Karpas-422 (cell line): ENCODE measurements around the gene SUZ12. TPM values are rescaled to one million over a fixed set of nuclear protein-coding genes. Genes with fewer than 3 reads are reported as not detected.
"Not testable (repeated sequence)": the region's sequence is repeated elsewhere in the genome, so short reads cannot be mapped to it uniquely, and the experiment has no call there.

Experiments used
- DNase-seq: peaks from one replicate; pipeline ENCODE4 v3.0.0-alpha.2; 2015
- H2AFZ ChIP-seq: fragments of 200-600 bp; sonication (generic); 2 replicates; pipeline ENCODE4 v1.6.1; 2014; ENCODE audit warnings: antibody characterized with exemption, low read length, mixed read lengths
- H3K27ac ChIP-seq: fragments of 200-600 bp; sonication (generic); 2 replicates; pipeline ENCODE4 v1.5.1; 2014; ENCODE audit warnings: mild to moderate bottlenecking, low read length, moderate library complexity
- H3K27me3 ChIP-seq: fragments of 200-600 bp; sonication (generic); 2 replicates; pipeline ENCODE4 v1.6.1; 2014; ENCODE audit warnings: low read length, mixed read lengths
- H3K36me3 ChIP-seq: fragments of 200-600 bp; sonication (generic); 2 replicates; pipeline ENCODE4 v1.6.1; 2014; ENCODE audit warnings: low read length, mixed read lengths; ENCODE audit not compliant: insufficient read depth
- H3K4me1 ChIP-seq: fragments of 200-600 bp; sonication (generic); 2 replicates; pipeline ENCODE4 v1.6.1; 2014; ENCODE audit warnings: mild to moderate bottlenecking, low read length, mixed read lengths
- H3K4me2 ChIP-seq: fragments of 200-600 bp; sonication (generic); 2 replicates; pipeline ENCODE4 v1.6.1; 2014; ENCODE audit warnings: low read length, low read depth, mild to moderate bottlenecking; ENCODE audit not compliant: poor library complexity, severe bottlenecking
- H3K4me3 ChIP-seq: fragments of 200-600 bp; sonication (generic); 2 replicates; pipeline ENCODE4 v1.5.1; 2014; ENCODE audit warnings: mild to moderate bottlenecking, antibody characterized with exemption, low read length, mixed read lengths
- H3K79me2 ChIP-seq: fragments of 200-600 bp; sonication (generic); 2 replicates; pipeline ENCODE4 v1.6.1; 2014; ENCODE audit warnings: mild to moderate bottlenecking, low read length, mixed read lengths
- H3K9ac ChIP-seq: fragments of 200-600 bp; sonication (generic); 2 replicates; pipeline ENCODE4 v1.6.0; 2014; ENCODE audit warnings: low read length
- H3K9me2 ChIP-seq: fragments of 200-600 bp; sonication (generic), shearing (Covaris generic); replicated peaks from 2 replicates; pipeline ENCODE4 v1.6.0; 2014; ENCODE audit warnings: mild to moderate bottlenecking, low read length, moderate library complexity; ENCODE audit not compliant: insufficient read depth
- H3K9me3 ChIP-seq: fragments of 300-700, 200-600 bp; sonication (generic); 2 replicates; pipeline ENCODE4 v1.6.1; 2014; ENCODE audit warnings: low read length, mixed read lengths
- H4K20me1 ChIP-seq: fragments of 200-600 bp; sonication (generic); 2 replicates; pipeline ENCODE4 v1.6.1; 2014; ENCODE audit warnings: mild to moderate bottlenecking, antibody characterized with exemption, low read length, low read depth; ENCODE audit not compliant: insufficient read depth
- total RNA-seq: library from RNA; depleted of rRNA; stranded (reverse); fragments of >200 nt; shearing (Covaris generic); gene quantifications from 2 replicates; pipeline ENCODE4 v1.2.3, GENCODE V29; 2014; ENCODE audit warnings: low replicate concordance

The SUZ12 gene
- total RNA-seq, 1 experiment from 2014 or later: 71.0 TPM

DNA sequence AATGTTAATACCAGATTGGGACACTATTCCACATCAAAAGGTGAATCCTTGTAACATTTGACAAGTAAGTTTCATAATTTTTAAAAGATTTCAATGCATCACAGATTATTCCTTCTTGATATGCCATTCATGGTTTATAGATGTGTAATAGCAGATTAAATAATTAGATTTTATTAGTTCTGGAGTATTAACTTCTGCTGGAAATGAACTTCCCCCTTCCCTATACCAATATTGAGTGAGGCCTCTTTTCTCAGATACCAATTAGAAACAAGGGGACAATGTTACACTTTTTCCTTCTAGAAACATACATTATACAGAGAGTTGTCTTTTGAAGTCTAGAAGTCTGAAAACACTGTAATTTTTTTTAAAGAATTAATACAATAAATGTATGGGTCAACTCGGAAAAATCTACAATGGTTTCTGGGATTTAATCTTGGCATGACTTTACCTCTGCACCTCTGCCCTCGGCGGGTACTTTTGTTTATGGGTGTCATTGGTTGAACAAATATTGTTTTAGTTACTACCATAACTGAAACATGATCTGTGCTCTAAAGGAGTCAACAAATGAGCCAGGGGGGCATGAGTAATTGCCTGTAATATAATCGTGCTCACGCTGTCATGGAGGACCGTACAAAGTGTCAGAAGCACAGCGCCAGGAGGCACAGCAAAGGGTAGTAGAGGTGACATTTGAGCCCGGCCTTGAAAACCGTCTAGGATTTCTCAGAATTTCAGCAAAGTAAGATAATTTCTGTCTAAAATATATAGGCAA is 78.6 kb downstream of the SUZ12 start:
- Histone ChIP-seq H3K9me3 (no peaks in the 10 kb centered on the region), H3K9ac (no peak overlapping the region), H3K4me2 (no peak overlapping the region), H3K27ac (no peak overlapping the region), H3K4me1 (no peaks in the 10 kb centered on the region), H3K27me3 (no peaks in the 10 kb centered on the region), H4K20me1 (no peaks in the 10 kb centered on the region), H3K9me2 (no peaks in the 10 kb centered on the region), H2AFZ (no peak overlapping the region), H3K79me2 (no peaks in the 10 kb centered on the region), H3K36me3 (no peaks in the 10 kb centered on the region), H3K4me3 (no peak overlapping the region)
- DNase-seq: no peak

DNA sequence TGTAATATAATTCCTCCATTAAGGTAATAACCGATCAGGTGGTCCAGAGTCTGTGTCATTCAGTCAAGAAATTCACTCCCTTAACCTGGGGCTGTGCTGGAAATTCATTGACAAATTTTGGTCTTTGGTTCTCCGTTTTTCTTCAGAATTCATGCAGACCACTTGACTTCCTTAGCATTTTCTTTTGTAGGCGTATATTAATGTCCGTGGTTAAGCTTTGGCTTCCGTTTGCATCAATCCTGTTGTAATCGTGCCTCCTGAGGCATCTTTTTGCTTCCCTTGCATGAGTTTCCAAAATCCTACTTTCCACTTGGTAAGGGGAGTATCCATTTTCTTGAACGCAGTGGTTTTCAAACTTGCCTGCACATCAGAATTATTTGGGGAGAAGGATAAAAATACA is 79.4 kb downstream of the SUZ12 start:
- no peak overlapping the region for H3K4me2 ChIP-seq
- no peak overlapping the region for H3K4me3 ChIP-seq
- H3K9me3 ChIP-seq: no peaks in the 10 kb centered on the region

DNA sequence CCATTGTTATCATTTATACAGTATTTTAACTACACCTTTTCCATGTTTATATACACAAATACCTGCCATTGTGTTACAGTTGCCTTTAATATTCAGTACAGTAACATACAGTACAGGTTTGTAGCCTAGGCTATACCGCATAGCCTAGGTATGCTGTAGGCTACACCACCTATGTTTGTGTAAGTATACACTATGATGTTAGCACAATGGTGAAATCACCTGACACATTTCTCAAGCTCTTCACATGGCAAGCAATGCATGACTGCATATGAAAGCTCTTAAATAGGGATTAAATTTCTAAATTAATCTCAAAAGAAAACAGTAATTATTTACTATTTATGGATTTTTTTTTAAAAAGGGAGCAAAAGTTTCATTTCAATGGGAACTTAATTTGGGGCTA is 82.4 kb downstream of the SUZ12 start:
- Histone ChIP-seq H3K79me2 (no peaks in the 10 kb centered on the region), H3K27ac (no peak overlapping the region), H3K27me3 (no peaks in the 10 kb centered on the region), H4K20me1 (no peaks in the 10 kb centered on the region), H3K9me2 (no peaks in the 10 kb centered on the region), H3K4me2 (no peak overlapping the region), H3K9ac (no peak overlapping the region), H3K4me1 (no peaks in the 10 kb centered on the region), H3K4me3 (no peak overlapping the region), H3K9me3 (no peaks in the 10 kb centered on the region), H2AFZ (no peak overlapping the region), H3K36me3 (no peaks in the 10 kb centered on the region)
- no peak for DNase-seq

More for the DNA sequence above, 79.4 kb downstream of the SUZ12 start:
- H4K20me1 ChIP-seq: no peaks in the 10 kb centered on the region
- H3K9ac ChIP-seq: no peak overlapping the region
- no peaks in the 10 kb centered on the region for H3K4me1 ChIP-seq
- no peak for DNase-seq
- H3K36me3 ChIP-seq: no peaks in the 10 kb centered on the region
- no peaks in the 10 kb centered on the region for H3K9me2 ChIP-seq
- H3K27me3 ChIP-seq: no peaks in the 10 kb centered on the region
- no peak overlapping the region for H2AFZ ChIP-seq
- no peaks in the 10 kb centered on the region for H3K79me2 ChIP-seq
- no peak overlapping the region for H3K27ac ChIP-seq

DNA sequence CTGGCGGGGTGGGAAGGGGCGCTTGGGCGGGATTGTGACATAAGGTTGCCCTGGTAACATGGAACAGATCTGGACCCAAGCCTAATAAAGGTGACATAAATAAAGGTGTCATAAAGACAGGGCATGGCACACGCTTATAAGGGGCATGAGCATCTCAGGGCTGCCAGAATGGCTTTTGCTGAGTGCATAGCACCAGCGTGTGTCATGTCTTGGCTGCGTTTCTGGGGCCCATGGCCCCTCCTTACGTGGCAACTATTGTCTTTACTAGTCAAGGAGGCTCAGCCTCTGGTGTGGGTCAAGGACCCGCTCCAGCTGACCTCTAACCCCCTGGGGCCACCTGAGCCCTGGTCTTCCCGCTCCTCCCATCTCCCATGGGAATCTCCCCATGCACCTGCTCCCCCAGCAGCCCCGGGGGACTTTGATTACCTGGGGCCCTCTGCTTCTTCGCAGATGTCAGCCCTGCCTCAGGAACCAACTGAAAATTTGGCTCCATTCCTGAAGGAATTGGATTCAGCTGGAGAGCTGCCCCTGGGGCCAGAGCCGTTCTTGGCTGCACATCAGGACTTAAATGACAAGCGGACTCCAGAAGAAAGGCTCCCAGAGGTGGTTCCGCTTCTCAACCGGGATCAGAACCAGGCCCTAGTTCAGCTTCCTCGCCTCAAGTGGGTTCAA is 84.3 kb downstream of the SUZ12 start:
- no peaks in the 10 kb centered on the region for H3K36me3 ChIP-seq
- no peaks in the 10 kb centered on the region for H4K20me1 ChIP-seq
- no peaks in the 10 kb centered on the region for H3K4me1 ChIP-seq
- H3K9me3 ChIP-seq: no peaks in the 10 kb centered on the region
- no peak overlapping the region for H3K4me3 ChIP-seq
- H3K4me2 ChIP-seq: no peak overlapping the region
- H3K27me3 ChIP-seq: no peaks in the 10 kb centered on the region
- H3K9me2 ChIP-seq: no peaks in the 10 kb centered on the region
- no peak overlapping the region for H3K27ac ChIP-seq
- DNase-seq: no peak
- H2AFZ ChIP-seq: no peak overlapping the region
- no peak overlapping the region for H3K9ac ChIP-seq
- no peaks in the 10 kb centered on the region for H3K79me2 ChIP-seq

DNA sequence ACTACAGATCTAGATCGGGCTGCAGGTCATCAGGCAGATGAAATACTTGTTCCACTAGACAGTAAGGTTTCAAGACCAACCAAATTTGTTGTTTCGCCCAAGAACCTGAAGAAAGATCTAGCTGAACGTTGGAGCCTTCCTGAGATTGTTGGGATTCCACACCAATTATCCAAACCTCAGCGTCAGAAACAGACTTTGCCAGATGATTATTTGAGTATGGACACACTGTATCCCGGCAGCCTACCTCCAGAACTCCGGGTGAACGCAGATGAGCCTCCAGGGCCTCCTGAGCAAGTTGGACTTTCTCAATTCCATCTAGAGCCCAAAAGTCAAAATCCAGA is 84.8 kb downstream of the SUZ12 start:
- Histone ChIP-seq H3K4me3 (no peak overlapping the region), H3K27ac (no peak overlapping the region), H3K79me2 (no peaks in the 10 kb centered on the region), H2AFZ (no peak overlapping the region), H3K36me3 (no peaks in the 10 kb centered on the region), H3K9me2 (no peaks in the 10 kb centered on the region), H4K20me1 (no peaks in the 10 kb centered on the region), H3K27me3 (no peaks in the 10 kb centered on the region), H3K9ac (no peak overlapping the region), H3K4me2 (no peak overlapping the region), H3K9me3 (no peaks in the 10 kb centered on the region), H3K4me1 (no peaks in the 10 kb centered on the region)
- DNase-seq: no peak

DNA sequence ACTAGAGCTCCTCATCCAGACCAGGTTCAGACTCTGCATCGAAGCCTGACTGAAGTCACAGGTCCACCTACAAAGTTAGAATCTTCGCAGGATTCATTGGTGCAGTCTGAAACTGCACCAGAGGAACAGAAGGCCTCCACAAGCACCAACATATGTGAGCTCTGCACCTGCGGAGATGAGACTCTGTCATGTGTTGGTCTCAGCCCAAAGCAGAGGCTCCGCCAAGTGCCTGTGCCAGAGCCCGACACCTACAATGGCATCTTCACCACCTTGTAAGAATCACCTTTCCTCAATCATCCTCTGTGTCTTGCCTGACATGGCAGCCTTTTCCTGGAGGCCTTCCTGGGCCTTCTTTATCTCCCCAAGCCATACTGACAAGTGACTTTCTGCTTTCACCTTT is 85.7 kb downstream of the SUZ12 start:
- not testable (repeated sequence) for H3K79me2 ChIP-seq, H3K27me3 ChIP-seq, H2AFZ ChIP-seq, H3K27ac ChIP-seq, DNase-seq, H3K4me3 ChIP-seq, H3K9me2 ChIP-seq, H3K9ac ChIP-seq, H3K4me1 ChIP-seq, H4K20me1 ChIP-seq, H3K36me3 ChIP-seq, H3K9me3 ChIP-seq, H3K4me2 ChIP-seq

DNA sequence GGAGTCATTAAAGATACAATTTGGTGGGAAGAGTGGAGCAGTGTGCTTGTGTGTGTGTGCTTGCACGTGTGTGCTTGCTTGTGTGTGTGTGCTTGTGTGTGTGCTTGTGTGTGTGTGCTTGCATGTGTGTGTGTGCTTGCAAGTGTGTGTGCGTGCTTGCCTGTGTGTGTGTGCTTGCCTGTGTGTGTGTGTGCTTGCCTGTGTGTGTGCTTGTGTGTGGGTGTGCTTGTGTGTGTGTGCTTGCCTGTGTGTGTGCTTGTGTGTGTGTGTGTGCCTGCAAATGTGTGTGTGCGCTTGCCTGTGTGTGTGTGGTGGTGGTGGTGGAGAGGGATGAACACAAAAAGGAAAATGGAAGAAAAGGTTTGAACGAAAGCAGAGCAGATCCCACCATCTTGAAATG is 90.5 kb downstream of the SUZ12 start:
- H3K4me1 ChIP-seq, H3K9me2 ChIP-seq, H3K27me3 ChIP-seq, H3K9me3 ChIP-seq, H3K9ac ChIP-seq, H3K27ac ChIP-seq, H4K20me1 ChIP-seq, DNase-seq, H3K79me2 ChIP-seq, H3K4me2 ChIP-seq, H2AFZ ChIP-seq, H3K36me3 ChIP-seq, H3K4me3 ChIP-seq: not testable (repeated sequence)

DNA sequence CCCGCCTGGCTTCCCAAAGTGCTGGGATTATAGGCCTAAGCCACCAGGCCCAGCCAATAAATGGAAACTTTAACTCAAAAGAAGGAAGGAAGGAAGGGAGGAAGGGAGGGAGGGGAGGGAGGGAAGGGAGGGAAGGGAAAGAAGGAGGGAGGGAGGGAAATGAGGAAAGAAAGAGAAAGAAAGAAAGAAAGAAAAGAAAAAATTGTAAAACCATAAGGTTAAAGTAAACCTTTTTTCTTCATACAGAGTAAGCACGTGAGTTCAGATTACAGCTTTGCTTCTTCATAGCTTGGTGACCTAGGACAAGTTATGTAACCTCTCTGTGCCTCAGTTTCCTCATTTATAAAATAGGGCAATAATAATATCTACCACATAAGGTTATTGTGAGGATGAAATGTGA is 96.4 kb downstream of the SUZ12 start:
- H3K79me2 ChIP-seq: no peaks in the 10 kb centered on the region
- H3K9me2 ChIP-seq: no peaks in the 10 kb centered on the region
- no peaks in the 10 kb centered on the region for H3K9me3 ChIP-seq
- H3K27ac ChIP-seq: no peak overlapping the region
- no peak overlapping the region for H3K4me3 ChIP-seq
- no peaks in the 10 kb centered on the region for H3K27me3 ChIP-seq
- H3K4me1 ChIP-seq: no peaks in the 10 kb centered on the region
- no peak for DNase-seq
- H3K4me2 ChIP-seq: no peak overlapping the region
- H3K9ac ChIP-seq: no peak overlapping the region
- no peaks in the 10 kb centered on the region for H3K36me3 ChIP-seq
- no peaks in the 10 kb centered on the region for H4K20me1 ChIP-seq
- no peak overlapping the region for H2AFZ ChIP-seq
